Measurements from ENCODE around the gene SYT13. TPM values are rescaled to one million over a fixed set of nuclear protein-coding genes. Genes with fewer than 3 reads are reported as not detected.

The SYT13 gene
- total RNA-seq, 1 experiment from 2014 or later, result 1.4 TPM

DNA sequence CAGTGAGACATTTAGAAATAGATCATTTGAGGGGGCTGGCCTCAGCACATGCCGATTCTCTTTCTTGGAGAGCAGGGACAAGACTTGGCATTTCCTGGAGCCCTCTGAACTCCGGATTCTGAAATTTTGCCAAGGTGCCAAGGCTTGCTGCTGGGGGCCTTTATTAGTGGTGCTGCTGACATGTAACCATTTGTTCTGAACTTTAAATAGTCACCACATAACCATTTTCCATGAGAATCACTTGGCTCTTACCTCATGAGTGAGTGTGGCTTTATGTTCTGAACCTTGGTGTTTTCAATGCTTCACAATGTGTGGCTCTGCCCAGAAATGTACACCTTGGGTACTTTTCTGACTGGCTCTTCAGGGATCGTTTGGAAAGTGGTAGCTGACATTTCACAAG, 33.3 kb downstream of the SYT13 start:
- H3K9me2 ChIP-seq (ENCODE audit: insufficient read depth), result no peaks in the 10 kb centered on the region
- BruUV-seq (replicated peaks), result no TSS peak
- H3K27me3 ChIP-seq (ENCODE audit: insufficient read depth, low read length), result no peaks in the 10 kb centered on the region
- peak overlapping the region; percentile 67 for H3K4me2 ChIP-seq (ENCODE audit: low read length)
- no peaks in the 10 kb centered on the region for H4K20me1 ChIP-seq (ENCODE audit: insufficient read depth)
- peak overlapping the region; percentile 28 for H2AFZ ChIP-seq (ENCODE audit: low read depth, low read length, poor library complexity, severe bottlenecking)
- DNase-seq (ENCODE audit: low read depth, low spot score) (no peak), ATAC-seq (no peak)
- intact Hi-C loops (cut with micrococcal nuclease), result loop anchor here (1.0 to 10.0 kb wide), 4 partner anchors 40 to 141 kb away; no protein-coding TSS in a partner anchor
- no peaks in the 10 kb centered on the region for H3K36me3 ChIP-seq (ENCODE audit: control insufficient read depth in 1 of 2, insufficient read depth in 2 of 2, low read length in 2 of 2)
- H3K27ac ChIP-seq (ENCODE audit: low read depth, low read length), result no peak overlapping the region
- no peaks in the 10 kb centered on the region for H3K79me2 ChIP-seq (ENCODE audit: insufficient read depth, low read length)
- no peaks in the 10 kb centered on the region for H3K9me3 ChIP-seq (ENCODE audit: control insufficient read depth in 1 of 2, insufficient read depth in 1 of 2, low read depth in 1 of 2, low read length in 2 of 2)
- peaks cover 3 to 25% of the 10 kb centered on the region in 2 experiments; a peak in 3 of 4 replicates for H3K4me1 ChIP-seq (ENCODE audit: control insufficient read depth in 1 of 2, insufficient read depth in 2 of 2, low read length in 2 of 2)
- POLR2A ChIA-PET, result interaction anchor here (0.9 to 1.6 kb wide), 4 partner anchors 12 to 518 kb away, joined by 3 to 7 read pairs (median 4); no protein-coding TSS in a partner anchor
- H3K4me3 ChIP-seq (replicated peaks in 1 of 2; ENCODE audit: low read depth in 1 of 2, low read length in 2 of 2), result 0 out of 4 replicates have a peak overlapping the region, but pooled peaks of 1 of the 2 experiments have one; percentile 48
- CTCF ChIA-PET, result interaction anchor here (0.7 to 2.2 kb wide), 27 partner anchors 8 to 519 kb away, joined by 3 to 27 read pairs (median 5); partner anchors contain the start of gene SYT13
- RAD21 ChIA-PET (ENCODE audit: low non-redundant PET in 1 of 2, low total read pairs in 2 of 2, uncharacterized antibody in 2 of 2, unreplicated experiment in 2 of 2), result interaction anchor here (1.2 to 1.3 kb wide), 3 partner anchors 40 to 142 kb away, joined by 4 to 9 read pairs (median 6); no protein-coding TSS in a partner anchor
- H3K9ac ChIP-seq (ENCODE audit: low read length), result no peak overlapping the region
- TF ChIP-seq SIN3A (IDR thresholded peaks at IDR 0.05; ENCODE audit: low read depth), result no peak
- no peak for TF ChIP-seq MAX (IDR thresholded peaks at IDR 0.05)
- TF ChIP-seq JUND (IDR thresholded peaks at IDR 0.05), result no peak
- no peak for TF ChIP-seq CBX3 (IDR thresholded peaks at IDR 0.05; ENCODE audit: low read depth)
- TF ChIP-seq, protein P1, sequence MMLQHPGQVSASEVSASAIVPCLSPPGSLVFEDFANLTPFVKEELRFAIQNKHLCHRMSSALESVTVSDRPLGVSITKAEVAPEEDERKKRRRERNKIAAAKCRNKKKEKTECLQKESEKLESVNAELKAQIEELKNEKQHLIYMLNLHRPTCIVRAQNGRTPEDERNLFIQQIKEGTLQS (IDR thresholded peaks at IDR 0.05), result no peak
- no peak for TF ChIP-seq ZNF274 (IDR thresholded peaks at IDR 0.05; ENCODE audit: low read depth, low read length)
- TF ChIP-seq CEBPB (IDR thresholded peaks at IDR 0.05; ENCODE audit: low read depth), result no peak
- no peak for TF ChIP-seq REST (IDR thresholded peaks at IDR 0.05; ENCODE audit: low read depth)
- TF ChIP-seq, protein P2, sequence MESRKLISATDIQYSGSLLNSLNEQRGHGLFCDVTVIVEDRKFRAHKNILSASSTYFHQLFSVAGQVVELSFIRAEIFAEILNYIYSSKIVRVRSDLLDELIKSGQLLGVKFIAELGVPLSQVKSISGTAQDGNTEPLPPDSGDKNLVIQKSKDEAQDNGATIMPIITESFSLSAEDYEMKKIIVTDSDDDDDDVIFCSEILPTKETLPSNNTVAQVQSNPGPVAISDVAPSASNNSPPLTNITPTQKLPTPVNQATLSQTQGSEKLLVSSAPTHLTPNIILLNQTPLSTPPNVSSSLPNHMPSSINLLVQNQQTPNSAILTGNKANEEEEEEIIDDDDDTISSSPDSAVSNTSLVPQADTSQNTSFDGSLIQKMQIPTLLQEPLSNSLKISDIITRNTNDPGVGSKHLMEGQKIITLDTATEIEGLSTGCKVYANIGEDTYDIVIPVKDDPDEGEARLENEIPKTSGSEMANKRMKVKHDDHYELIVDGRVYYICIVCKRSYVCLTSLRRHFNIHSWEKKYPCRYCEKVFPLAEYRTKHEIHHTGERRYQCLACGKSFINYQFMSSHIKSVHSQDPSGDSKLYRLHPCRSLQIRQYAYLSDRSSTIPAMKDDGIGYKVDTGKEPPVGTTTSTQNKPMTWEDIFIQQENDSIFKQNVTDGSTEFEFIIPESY (IDR thresholded peaks at IDR 0.05; ENCODE audit: extremely low read depth, insufficient replicate concordance, low read length), result no peak
- no peak for TF ChIP-seq ZFX (IDR thresholded peaks at IDR 0.05)
